GM12875 (cell line): ENCODE results near the gene WDR1.

Source experiments
- H3K4me3 ChIP-seq: one replicate; pipeline ENCODE4 v1.5.1; 2011; ENCODE audit warnings: low read depth, low read length, control low read depth
- TF ChIP-seq, protein P1 (sequence below): IDR thresholded peaks from 2 replicates; pipeline ENCODE4 v1.5.1; 2011; ENCODE audit warnings: low read depth, mild to moderate bottlenecking, control low read depth, inconsistent platforms, low read length, moderate library complexity, borderline replicate concordance; ENCODE audit not compliant: insufficient read depth

Gene WDR1

DNA sequence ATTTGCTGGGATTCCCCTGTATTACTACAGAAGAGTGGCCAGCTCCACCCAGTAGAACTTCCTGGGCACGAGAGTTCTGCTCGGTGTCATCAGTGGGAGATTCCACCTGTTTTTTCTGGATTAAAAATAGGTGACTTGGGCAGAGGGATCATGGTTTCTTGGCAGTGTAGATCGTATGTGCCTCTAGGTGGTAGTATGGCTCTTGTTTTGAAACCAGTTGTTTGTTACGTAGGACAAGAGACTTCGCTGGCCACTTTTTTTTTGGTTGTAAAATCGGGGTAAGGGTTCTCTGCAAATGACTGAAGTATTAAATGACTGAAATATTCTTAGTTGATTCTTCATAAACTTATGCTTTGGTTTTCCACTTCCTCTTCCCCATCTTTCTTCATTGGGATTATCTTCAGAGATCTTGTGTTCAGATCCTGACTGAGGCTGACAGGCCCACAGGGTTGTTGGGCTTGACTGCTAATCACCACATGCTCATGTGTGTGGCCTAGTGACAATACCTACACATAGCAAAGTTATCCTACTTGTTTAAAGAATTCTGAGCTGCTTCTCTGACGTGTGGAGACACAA lies 43.8 kb upstream of the WDR1 start:
- TF ChIP-seq, protein P1, sequence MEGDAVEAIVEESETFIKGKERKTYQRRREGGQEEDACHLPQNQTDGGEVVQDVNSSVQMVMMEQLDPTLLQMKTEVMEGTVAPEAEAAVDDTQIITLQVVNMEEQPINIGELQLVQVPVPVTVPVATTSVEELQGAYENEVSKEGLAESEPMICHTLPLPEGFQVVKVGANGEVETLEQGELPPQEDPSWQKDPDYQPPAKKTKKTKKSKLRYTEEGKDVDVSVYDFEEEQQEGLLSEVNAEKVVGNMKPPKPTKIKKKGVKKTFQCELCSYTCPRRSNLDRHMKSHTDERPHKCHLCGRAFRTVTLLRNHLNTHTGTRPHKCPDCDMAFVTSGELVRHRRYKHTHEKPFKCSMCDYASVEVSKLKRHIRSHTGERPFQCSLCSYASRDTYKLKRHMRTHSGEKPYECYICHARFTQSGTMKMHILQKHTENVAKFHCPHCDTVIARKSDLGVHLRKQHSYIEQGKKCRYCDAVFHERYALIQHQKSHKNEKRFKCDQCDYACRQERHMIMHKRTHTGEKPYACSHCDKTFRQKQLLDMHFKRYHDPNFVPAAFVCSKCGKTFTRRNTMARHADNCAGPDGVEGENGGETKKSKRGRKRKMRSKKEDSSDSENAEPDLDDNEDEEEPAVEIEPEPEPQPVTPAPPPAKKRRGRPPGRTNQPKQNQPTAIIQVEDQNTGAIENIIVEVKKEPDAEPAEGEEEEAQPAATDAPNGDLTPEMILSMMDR, result 0 out of 2 replicates have a peak, but pooled peaks have one; percentile 26

GRCh38 chr4:10159671-10160070 lies 43.1 kb upstream of the WDR1 start:
- H3K4me3 ChIP-seq, result no peak overlapping the region
- TF ChIP-seq, protein P1, result no peak

More for the DNA sequence above, 43.8 kb upstream of the WDR1 start:
- no peak overlapping the region for H3K4me3 ChIP-seq

- H3K4me3 ChIP-seq, result no peak overlapping the region
- TF ChIP-seq, protein P1, result no peak
These were observed 41.8 kb upstream of the WDR1 start for GRCh38 chr4:10158333-10158942.

DNA sequence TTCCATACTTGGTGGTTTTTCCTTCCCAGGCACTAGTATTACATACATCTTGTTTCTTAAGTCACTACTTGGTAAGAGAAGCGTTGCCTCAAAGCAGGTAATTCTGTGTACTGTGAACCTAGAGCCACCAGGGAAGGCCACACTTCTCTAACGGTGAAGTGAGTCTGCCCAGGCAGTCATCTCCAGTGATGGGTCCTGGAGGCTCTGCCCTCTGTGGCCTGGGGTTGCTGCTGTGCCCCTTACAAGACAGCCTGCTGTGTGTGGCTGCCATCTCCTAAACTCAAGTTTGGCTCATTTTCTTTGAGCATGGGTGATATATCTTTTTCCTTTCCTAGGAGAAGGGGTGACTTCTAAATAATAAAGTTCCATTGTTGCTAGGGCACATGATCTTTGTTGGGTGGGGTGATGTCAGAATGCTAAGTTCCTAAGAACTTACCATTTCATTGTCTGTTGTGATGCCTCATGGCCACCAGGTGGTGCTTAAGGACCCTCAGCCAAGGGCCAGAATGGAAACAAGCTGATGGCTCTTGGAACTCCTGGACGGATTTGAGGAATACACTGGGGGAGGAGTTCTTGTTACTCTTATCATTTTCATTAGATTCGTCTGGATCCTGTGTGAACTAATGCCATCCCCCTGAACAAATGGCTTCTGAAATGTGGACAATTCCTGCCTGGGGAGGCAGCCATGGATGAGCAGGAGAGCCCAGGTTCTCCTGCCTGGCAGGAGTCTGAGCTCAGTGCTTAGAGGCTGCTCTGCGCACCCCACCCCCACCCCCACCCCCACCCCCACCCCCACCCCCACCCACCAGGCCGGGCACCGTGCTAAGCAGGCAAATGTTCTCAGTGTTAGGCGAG lies 41.1 kb upstream of the WDR1 start:
- no peak overlapping the region for H3K4me3 ChIP-seq
- TF ChIP-seq, protein P1, result peak; percentile 75

DNA sequence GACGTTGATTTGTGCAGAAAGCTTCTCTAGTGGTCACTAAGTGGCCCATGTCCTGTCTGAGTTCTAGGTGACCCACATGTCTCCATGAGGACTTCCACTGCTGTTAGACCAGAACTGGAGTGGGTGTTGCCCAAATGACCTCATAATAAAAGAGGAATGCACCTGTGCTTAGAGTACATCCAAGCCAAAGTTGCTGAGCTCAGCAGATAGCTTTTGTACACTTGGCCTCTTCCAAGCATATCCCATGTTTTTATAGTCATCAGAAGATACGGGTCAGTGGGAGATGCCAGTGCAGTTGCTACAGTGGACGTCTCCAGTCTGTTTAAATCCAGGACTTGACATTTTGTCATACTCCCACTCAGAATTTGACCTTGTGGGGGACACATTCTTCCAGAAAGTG lies 37.6 kb upstream of the WDR1 start:
- TF ChIP-seq, protein P1, result no peak
- H3K4me3 ChIP-seq, result no peak overlapping the region

GRCh38 chr4:10153161-10153560 lies 36.6 kb upstream of the WDR1 start:
- TF ChIP-seq, protein P1, result no peak

More at GRCh38 chr4:10153161-10153560, 36.6 kb upstream of the WDR1 start:
- H3K4me3 ChIP-seq, result no peak overlapping the region
